Ovary (tissue), 3 donors: Measurements from ENCODE around the gene IZUMO3.

Source experiments
- CTCF ChIP-seq, 3 donors: fragments of 450-650 bp in 2 of 3; fragments of 200-600 bp in 1 of 3; IDR thresholded peaks; one replicate each; pipeline versions ENCODE4 v1.5.1 to v1.8.0; 2016 to 2022; ENCODE audit warnings: antibody characterized with exemption in 3 of 3, mild to moderate bottlenecking in 1 of 3
- EP300 ChIP-seq: sonication (generic); formaldehyde crosslinking; IDR thresholded peaks from one replicate; pipeline ENCODE4 v1.6.1; 2017; ENCODE audit warnings: antibody characterized with exemption
- POLR2A ChIP-seq: fragments of 450-650 bp; IDR thresholded peaks from one replicate; pipeline ENCODE4 v1.6.1; 2017; ENCODE audit warnings: antibody characterized with exemption, mild to moderate bottlenecking, moderate library complexity
- donor health status: DM: no; HTN: no; CAD: no.

DNA sequence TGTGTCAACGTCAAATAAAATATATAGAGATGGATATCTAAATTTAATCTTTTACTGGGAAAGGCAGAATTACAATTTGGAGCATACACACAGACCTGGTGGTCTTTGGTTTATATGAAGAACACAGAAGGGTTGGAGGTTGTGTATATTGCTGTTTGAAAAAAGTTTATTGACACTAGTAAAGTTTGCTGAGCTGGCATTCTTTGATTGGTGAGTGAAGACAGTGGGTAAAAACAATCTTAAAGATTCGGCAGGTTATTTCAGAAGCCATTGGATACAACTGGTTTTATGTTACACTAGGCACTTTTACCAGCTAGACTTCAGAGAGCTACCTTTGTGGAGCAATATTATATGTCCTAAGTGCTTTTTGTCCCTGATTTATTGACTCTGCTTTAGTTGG, 27.2 kb downstream of the IZUMO3 start:
- TF ChIP-seq POLR2A = no peak
- TF ChIP-seq CTCF (IDR thresholded peaks at IDR 0.05) = no peak
- TF ChIP-seq EP300 = no peak
